ENCODE measurements around the gene AVPI1.
A peak's percentile ranks its signal among the peaks of the same experiment; 100 is the strongest.
"Not testable (repeated sequence)": the region's sequence is repeated elsewhere in the genome, so short reads cannot be mapped to it uniquely, and the experiment has no call there.

Gene AVPI1

GRCh38 chr10:97711640-97712572 is 24.9 kb upstream of the AVPI1 start:
- no peak for DNase-seq (ENCODE audit: low read depth)

- DNase-seq (ENCODE audit: low read depth): peak; percentile 85
Observed at GRCh38 chr10:97708976-97709946, 22.2 kb upstream of the AVPI1 start.

GRCh38 chr10:97708167-97708566 is 21.1 kb upstream of the AVPI1 start:
- no peak for DNase-seq (ENCODE audit: low read depth)

- no peak for DNase-seq (ENCODE audit: low read depth)
Observed at GRCh38 chr10:97707134-97707861, 20.3 kb upstream of the AVPI1 start.

- DNase-seq (ENCODE audit: low read depth): no peak
Observed at GRCh38 chr10:97705006-97705670, 18.1 kb upstream of the AVPI1 start.

GRCh38 chr10:97704341-97704740 is 17.3 kb upstream of the AVPI1 start:
- no peak for DNase-seq (ENCODE audit: low read depth)

- no peak for DNase-seq (ENCODE audit: low read depth)
Observed at GRCh38 chr10:97703398-97704067, 16.5 kb upstream of the AVPI1 start.

- DNase-seq (ENCODE audit: low read depth): peak; percentile 76
Observed at GRCh38 chr10:97701438-97702069, 14.5 kb upstream of the AVPI1 start.

GRCh38 chr10:97698072-97698655 is 11.1 kb upstream of the AVPI1 start:
- not testable (repeated sequence) for DNase-seq (ENCODE audit: low read depth)

- DNase-seq (ENCODE audit: low read depth): no peak
Observed at GRCh38 chr10:97690133-97690532, 3.1 kb upstream of the AVPI1 start.

GRCh38 chr10:97689559-97690020 is 2.5 kb upstream of the AVPI1 start:
- peak; percentile 99 for DNase-seq (ENCODE audit: low read depth)

GRCh38 chr10:97687785-97688781 is 1.0 kb upstream of the AVPI1 start:
- DNase-seq (ENCODE audit: low read depth): peak; percentile 87

- DNase-seq (ENCODE audit: low read depth): no peak
Observed at GRCh38 chr10:97686301-97686961, 610 bp downstream of the AVPI1 start.

GRCh38 chr10:97685395-97685958 is 1.6 kb downstream of the AVPI1 start:
- no peak for DNase-seq (ENCODE audit: low read depth)

- no peak for DNase-seq (ENCODE audit: low read depth)
Observed at GRCh38 chr10:97684866-97685394, 2.1 kb downstream of the AVPI1 start.

- DNase-seq (ENCODE audit: low read depth): not testable (repeated sequence)
Observed at GRCh38 chr10:97684368-97684713, 2.7 kb downstream of the AVPI1 start.

- DNase-seq (ENCODE audit: low read depth): no peak
Observed at GRCh38 chr10:97683556-97684367, 3.3 kb downstream of the AVPI1 start.

All from stromal cell of bone marrow (primary cell).